NK-92 treated with Interleukin-12 subunit alpha and Interleukin-12 subunit beta, amount 100 ng/mL, for 24 hours (cell line): Measurements from ENCODE around the gene EME2.

ENCODE experiments used
- DNase-seq: peaks from one replicate; lab custom pipeline; 2025; lab: John Stamatoyannopoulos, UW

The EME2 gene

GRCh38 chr16:1745900-1746692 lies 26.5 kb upstream of the EME2 start:
- no peak for DNase-seq

GRCh38 chr16:1746693-1747195 lies 25.9 kb upstream of the EME2 start:
- DNase-seq, result no peak

DNA sequence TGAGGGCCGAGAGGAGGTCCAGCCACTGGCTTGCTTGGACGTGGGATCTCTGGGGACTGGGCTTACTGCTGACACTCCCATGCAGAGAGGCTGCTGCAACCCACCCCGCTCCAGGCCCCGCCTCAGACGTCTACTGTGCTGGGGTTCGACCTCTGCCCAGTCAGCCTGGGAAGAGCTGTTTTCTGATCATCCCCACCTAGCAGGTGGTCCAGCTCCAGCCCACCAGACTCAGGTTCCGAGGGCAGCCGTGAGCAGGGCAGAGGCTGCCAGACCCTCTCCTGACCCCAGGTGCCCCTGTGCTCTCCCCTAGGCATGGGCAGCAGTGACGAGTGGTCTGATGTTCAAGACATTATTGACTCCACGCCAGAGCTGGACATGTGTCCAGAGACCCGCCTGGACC lies 24.7 kb upstream of the EME2 start:
- no peak for DNase-seq

- no peak for DNase-seq
Measured at GRCh38 chr16:1749152-1750117, 23.2 kb upstream of the EME2 start.

DNA sequence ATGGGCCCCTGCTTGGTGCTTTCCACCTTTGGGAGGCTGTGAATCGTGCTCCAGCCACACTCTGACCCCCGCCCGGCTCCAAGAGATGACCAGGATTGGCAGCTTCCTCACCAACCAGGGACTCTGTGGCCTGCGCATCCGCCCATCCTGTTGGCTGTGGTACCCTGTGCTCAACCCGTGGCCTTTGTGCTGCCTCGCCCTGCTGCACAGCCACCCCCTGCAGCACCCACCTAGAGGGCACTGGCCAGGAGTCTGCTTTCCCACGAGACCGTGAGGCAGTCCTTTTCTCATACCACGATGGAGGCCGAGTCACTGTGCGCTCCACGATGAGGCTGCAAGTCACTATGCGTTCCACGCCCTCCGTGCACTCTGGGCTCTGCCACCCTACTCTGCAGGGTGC lies 20.7 kb upstream of the EME2 start:
- no peak for DNase-seq

DNA sequence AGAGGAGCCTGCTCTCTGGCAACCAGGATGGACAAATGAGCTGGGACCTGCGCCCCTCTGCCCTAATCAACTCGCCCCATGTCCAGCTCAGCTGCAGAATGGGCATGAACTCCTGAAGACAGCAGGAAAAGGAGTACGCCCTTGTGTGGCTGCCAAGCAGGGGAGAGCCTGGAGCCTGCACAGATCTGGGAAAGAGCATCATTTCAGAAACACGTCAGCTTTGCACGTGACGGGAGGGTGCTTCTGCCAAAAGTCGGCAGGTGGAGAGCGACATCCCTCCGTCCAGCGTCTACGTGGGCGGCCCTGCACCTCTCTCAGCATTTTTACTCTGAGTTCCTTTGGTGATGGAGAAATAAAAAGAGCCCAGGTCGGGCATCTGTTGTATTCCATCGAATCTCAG lies 19.8 kb upstream of the EME2 start:
- no peak for DNase-seq

GRCh38 chr16:1754204-1754603 lies 18.4 kb upstream of the EME2 start:
- DNase-seq, result no peak

- no peak for DNase-seq
Measured at GRCh38 chr16:1757714-1758461, 14.7 kb upstream of the EME2 start.

GRCh38 chr16:1758923-1759322 lies 13.7 kb upstream of the EME2 start:
- DNase-seq, result no peak

DNA sequence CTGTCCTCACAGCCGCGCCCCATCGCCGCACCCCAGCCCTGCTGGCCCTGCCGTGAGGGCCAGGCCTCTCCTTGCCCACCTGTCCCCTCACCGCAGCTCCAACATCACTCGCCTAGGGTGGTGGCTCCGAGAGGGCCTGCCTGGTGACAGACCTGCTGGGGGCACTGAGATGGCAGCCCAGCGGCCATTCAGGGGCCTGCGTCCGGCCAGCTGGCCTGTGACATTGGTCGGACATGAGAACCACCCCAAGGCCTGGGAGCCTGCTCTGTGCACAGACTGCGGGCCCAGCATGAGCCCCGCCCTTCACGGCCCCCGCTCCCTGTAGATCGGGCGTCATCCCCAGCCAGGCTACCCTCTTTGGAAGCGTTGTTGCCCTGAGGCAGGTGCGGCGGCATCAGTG lies 13.1 kb upstream of the EME2 start:
- no peak for DNase-seq

- no peak for DNase-seq
Measured at GRCh38 chr16:1760911-1761310, 11.7 kb upstream of the EME2 start.

DNA sequence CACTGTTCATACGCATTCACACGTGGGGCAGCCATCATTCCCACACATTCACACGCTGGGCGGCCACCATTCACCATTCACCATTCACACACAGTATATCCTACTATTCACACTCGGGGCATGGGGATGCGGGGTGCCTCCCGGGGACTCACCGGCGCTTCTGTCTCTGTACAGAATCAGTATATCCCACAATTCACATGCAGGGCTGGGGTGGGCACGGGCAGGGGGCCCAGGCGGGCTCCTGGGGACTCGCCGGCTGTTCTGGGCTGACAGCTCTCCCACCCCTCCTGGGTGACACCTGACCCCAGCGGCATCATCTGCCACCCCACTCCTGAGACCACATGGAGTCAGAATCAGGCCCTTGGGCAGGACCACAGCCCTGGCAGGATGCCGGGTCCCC lies 10.9 kb upstream of the EME2 start:
- no peak for DNase-seq

- DNase-seq, result no peak
Measured at GRCh38 chr16:1762196-1762878, 10.3 kb upstream of the EME2 start.

DNA sequence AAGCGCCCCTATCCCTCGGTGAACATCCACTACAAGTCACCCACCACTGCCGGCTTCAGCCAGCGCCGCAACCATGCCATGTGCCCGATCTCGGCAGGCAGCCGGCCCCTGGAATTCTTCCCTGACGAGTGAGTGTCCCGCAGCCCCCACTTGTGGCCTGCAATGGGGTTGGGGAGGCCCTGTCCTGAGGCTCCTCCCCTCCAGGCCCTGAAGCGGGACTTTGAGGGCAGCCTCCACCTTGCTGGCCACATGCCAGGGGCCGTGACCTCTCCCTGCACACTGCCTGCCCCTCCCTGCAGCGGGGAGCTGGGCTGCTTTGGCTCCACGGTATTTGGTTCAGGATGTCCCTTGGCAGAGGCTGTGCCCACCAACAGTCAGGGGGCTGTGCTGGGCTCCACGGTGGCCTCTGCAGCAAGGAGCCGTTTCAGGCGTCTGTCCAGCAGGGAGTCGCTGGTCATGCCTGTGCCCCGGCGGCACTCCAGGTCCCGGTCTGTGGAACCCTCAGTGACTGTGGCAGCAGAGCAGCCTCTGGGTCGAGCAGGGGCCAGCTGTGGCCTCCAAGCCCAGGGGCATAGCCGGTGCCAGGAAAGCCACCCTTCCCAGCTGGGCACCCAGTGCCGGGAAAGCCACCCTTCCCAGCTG lies 9.6 kb upstream of the EME2 start:
- DNase-seq, result no peak

DNA sequence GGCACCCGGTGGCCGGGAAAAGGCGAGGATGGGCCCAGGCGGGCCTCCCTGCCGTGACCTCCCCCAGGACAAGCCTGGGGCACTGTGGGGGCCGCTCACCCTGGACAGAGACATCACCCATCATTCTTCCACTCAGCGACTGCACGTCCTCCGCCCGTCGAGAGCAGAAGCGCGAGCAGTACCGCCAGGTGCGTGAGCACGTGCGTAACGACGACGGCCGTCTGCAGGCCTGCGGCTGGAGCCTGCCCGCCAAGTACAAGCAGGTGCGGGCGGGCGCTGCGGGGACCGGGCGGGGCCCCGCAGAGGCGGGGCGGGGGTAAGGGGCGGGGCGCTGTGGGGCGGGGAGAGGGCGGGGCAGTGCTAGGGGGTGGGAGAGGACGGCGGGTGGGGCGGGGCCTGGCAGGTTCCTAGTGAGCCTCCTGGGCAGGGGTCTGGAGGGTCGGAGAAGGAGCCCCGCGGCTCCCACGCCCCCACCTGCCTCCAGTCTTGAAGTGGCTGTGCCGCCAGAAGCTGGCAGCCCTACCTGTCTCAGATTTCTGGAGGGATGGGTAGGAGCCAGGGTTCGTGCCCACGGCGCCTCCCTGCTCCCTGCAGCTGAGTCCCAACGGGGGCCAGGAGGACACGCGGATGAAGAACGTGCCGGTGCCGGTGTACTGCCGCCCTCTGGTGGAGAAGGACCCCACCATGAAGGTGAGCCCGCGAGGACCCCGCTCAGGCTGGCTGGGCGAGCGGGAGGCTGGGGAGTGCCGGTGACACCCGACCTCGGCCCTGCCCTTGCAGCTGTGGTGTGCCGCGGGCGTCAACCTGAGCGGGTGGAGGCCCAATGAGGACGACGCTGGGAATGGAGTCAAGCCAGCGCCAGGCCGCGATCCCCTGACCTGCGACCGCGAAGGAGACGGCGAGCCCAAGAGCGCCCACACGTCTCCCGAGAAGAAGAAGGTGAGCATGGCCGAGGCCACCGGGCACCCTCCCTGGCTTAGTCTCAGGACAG lies 8.8 kb upstream of the EME2 start:
- DNase-seq, result no peak

DNA sequence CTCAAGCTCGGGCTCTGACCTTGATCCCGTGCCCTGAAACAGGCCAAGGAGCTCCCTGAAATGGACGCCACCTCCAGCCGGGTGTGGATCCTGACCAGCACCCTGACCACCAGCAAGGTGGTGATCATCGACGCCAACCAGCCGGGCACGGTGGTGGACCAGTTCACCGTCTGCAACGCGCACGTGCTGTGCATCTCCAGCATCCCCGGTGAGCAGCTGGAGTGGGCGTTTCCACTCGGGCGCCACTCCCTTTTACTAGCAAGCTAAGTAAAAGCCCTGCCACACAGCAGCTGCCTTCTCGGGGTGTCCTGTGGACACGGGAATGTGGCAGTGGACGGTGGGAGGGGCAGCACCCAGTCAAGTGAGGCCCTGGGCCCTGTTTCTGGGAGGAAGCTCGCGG lies 7.6 kb upstream of the EME2 start:
- no peak for DNase-seq

DNA sequence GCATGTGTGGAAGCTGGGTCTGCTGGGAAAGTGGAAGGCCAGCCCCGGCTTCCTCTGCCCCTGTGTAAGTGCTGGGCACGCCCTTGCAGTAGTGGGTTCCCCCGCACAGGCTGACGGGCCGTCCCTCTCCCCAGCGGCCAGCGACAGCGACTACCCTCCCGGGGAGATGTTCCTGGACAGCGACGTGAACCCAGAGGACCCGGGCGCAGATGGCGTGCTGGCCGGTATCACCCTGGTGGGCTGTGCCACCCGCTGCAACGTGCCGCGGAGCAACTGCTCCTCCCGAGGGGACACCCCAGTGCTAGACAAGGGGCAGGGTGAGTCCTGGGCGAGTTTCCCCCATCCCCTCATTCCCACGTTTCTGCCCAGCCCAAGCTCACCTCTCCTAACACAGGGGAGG lies 6.8 kb upstream of the EME2 start:
- DNase-seq, result no peak

- DNase-seq, result no peak
Measured at GRCh38 chr16:1766231-1766630, 6.4 kb upstream of the EME2 start.

GRCh38 chr16:1766701-1767100 lies 5.9 kb upstream of the EME2 start:
- no peak for DNase-seq
